Inflammatory macrophage treated with lipopolysaccharide for 4 hours (primary cell): ENCODE results near the gene TMEM236.

ENCODE experiments used
- DNase-seq: peaks from one replicate; pipeline ENCODE4 v3.0.0-alpha.2; 2020

Gene TMEM236

GRCh38 chr10:17742918-17743317 lies 9.1 kb upstream of the TMEM236 start:
- DNase-seq = peak; percentile 60

- DNase-seq = peak; percentile 42
These were observed 8.6 kb upstream of the TMEM236 start for GRCh38 chr10:17743437-17743836.

- peak; percentile 75 for DNase-seq
These were observed 7.6 kb upstream of the TMEM236 start for GRCh38 chr10:17744341-17744861.

GRCh38 chr10:17747883-17748550 lies 4.0 kb upstream of the TMEM236 start:
- DNase-seq = no peak

- DNase-seq = no peak
These were observed 2.1 kb upstream of the TMEM236 start for GRCh38 chr10:17749890-17750289.

GRCh38 chr10:17756557-17757217 lies 4.7 kb downstream of the TMEM236 start:
- DNase-seq = peak; percentile 39

GRCh38 chr10:17758200-17758599 lies 6.2 kb downstream of the TMEM236 start:
- DNase-seq = no peak

- DNase-seq = no peak
These were observed 6.9 kb downstream of the TMEM236 start for GRCh38 chr10:17758896-17759295.

- DNase-seq = no peak
These were observed 12.1 kb downstream of the TMEM236 start for GRCh38 chr10:17764142-17764541.

GRCh38 chr10:17765602-17766001 lies 13.6 kb downstream of the TMEM236 start:
- no peak for DNase-seq

GRCh38 chr10:17766731-17767130 lies 14.7 kb downstream of the TMEM236 start:
- DNase-seq = peak; percentile 57

GRCh38 chr10:17768496-17768895 lies 16.5 kb downstream of the TMEM236 start:
- peak; percentile 83 for DNase-seq

GRCh38 chr10:17768957-17769356 lies 17.0 kb downstream of the TMEM236 start:
- DNase-seq = peak; percentile 44

GRCh38 chr10:17771017-17771416 lies 19.0 kb downstream of the TMEM236 start:
- peak; percentile 85 for DNase-seq

- DNase-seq = no peak
These were observed 27.8 kb downstream of the TMEM236 start for GRCh38 chr10:17779784-17780183.

- no peak for DNase-seq
These were observed 28.7 kb downstream of the TMEM236 start for GRCh38 chr10:17780727-17781126.

- no peak for DNase-seq
These were observed 29.9 kb downstream of the TMEM236 start for GRCh38 chr10:17781856-17782255.

GRCh38 chr10:17782921-17783665 lies 31.1 kb downstream of the TMEM236 start:
- no peak for DNase-seq

GRCh38 chr10:17783751-17784150 lies 31.8 kb downstream of the TMEM236 start:
- DNase-seq = no peak

- peak; percentile 67 for DNase-seq
These were observed 32.7 kb downstream of the TMEM236 start for GRCh38 chr10:17784688-17785087.

- DNase-seq = peak; percentile 94
These were observed 33.4 kb downstream of the TMEM236 start for GRCh38 chr10:17785276-17785930.

GRCh38 chr10:17787087-17787961 lies 35.3 kb downstream of the TMEM236 start:
- no peak for DNase-seq
